KG1 (cell line): ENCODE measurements around the gene E2F3.
"Not testable (repeated sequence)": the region's sequence is repeated elsewhere in the genome, so short reads cannot be mapped to it uniquely, and the experiment has no call there.

Experiments
- DNase-seq: peaks from one replicate; lab custom pipeline; 2025; lab: John Stamatoyannopoulos, UW

The E2F3 gene

DNA sequence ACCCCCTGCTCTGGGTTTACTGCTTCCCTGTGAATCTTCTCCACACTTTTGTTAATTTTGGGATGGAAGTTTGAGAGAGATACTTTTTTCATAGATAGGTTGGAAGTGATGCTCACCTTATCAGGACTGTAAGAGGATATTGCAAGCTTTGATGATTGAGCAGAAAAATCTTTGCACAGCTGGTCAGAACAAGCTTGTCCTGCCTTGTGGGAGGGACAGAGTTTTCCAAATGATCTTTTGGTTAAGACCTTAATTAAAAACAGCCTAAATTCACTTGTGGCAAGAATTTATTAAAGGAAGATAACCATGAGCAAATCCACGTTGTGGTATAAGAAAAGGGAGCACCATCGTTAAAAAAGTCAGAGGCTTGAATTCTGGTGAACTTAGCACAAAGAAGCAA is 32.2 kb downstream of the E2F3 start:
- no peak for DNase-seq

DNA sequence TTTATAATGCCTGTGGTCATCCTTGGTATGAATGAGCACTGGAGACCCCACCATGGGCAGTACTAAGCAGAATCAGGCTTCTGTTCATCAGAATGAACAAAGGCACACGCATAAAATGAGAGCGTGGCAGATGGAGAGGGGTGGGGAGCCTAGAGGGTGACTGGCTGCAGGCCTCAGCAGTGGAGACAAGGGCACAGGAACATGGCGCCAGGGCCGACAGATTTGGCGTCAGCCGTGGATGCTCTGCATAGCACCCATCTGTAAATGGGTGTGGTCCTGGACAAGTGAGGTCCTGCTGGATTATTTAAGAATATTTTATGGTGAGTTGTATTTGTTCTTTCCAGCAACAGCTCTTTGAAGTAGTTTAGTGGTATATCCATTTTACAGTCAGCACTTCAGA is 33.1 kb downstream of the E2F3 start:
- no peak for DNase-seq

DNA sequence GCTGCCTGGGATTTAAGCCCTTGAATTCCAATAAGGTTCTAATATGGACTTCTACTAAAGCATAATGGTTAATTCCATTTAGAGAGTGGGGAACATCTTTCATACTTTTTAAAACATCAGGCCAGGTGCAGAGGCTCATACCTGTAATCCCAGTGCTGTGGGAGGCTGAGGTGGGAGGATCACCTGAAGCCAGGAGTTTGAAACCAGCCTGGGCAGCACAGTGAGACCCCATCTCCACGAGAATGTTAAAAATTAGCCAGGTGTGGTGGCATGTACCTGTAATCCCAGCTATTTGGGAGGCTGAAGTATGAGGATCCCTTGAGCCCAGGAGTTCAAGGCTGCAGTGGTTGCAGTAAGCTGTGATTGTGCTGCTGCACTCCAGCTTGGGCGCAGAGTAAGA is 35.0 kb downstream of the E2F3 start:
- no peak for DNase-seq

DNA sequence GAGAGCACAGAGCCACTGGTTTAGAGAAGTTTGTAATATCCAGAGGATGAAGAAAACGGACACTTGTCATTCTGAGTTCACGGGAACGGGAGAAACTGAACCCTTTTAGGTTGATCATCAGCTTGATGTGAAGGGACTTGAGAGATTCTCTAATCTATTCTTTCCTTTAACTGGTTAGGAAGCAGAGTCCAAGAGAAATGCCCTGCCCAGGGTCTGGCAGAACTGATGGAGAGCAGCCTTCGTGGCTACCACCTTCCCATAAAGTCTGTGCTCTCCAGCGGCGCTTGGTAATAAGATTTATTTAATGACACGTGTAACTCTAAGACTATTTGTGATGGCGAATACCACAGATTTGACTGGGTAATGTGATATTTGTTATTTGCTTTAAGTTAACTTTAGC is 36.0 kb downstream of the E2F3 start:
- no peak for DNase-seq

DNA sequence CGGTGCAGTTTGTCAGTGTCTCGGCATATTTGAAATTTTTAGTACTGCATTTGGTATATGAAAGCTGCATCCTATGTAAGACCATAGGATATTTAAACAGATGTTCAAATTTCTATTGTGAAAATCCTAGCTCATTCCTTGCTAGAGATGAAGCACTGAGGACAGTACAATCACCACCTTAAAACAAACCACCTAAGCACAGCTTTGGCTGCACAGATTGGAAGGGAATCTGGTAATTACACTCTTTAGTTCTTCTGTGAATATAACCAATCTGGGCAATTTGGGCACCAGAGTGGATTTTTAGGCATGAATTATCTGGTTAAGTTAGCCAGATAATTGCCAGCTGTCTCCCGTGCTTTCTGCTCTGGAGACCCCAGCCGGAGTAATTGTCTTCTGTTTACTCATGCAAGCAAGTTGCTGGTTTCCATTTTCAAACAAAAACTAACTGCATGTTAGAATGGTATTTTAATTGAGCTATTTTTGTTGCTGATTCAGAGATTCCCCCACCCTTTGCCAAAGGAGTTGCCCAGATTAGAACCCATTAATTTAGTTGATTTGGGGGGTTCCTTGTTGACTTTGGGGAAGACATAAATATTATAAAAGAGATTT is 36.9 kb downstream of the E2F3 start:
- no peak for DNase-seq

DNA sequence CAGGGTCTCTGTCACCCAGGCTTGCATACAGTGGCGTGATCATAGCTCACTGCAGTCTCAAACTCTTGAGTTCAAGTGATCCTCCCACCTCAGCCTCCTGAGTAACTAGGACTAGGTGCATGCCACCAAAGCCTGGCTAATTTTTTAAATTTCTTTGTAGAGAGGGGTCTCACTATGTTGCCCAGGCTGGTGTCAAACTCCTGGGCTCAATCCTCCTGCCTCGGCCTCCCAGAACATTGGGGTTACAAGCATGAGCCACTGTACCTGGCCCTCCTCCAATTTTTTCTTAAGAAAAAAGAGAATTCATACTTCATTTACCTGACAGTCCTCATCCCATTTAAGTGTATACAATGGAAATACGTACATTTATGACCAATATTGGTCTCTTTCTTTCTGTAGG is 37.9 kb downstream of the E2F3 start:
- no peak for DNase-seq

DNA sequence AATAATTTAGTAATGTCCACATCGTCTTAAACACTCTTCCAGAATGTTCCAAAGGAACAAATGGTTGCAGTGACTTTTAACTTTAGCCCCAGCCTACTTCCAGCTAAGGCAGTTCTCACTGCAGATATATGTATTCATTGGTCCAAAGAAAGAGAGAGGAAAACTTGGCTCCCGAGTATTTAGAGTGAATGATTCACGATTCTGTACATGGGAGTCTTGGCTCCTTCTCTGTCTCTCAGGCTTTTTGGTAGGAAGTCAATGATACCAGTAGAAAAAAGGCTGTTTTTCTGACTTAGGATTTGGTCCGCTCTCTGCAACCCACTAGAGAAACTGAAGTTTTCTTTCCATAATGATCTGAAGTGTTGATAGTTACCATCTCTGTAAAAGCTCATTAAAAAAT is 38.6 kb downstream of the E2F3 start:
- no peak for DNase-seq

DNA sequence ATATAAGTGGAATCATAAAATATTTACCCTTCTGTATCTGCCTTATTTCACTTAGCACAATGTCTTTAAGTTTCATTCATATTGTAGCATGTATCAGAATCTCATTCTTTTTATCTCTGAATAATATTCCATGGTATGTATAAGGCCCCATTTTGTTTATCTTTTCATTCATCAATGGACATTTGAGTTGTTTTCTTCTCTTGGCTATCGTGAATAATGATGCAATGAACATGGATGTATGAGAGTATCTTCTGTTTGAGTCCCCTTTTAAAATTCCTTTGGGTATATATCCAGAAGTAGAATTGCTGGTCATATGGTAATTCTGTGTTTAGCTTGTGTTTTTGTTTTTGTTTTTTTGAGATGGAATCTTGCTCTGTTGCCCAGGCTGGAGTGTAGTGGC is 39.6 kb downstream of the E2F3 start:
- no peak for DNase-seq

DNA sequence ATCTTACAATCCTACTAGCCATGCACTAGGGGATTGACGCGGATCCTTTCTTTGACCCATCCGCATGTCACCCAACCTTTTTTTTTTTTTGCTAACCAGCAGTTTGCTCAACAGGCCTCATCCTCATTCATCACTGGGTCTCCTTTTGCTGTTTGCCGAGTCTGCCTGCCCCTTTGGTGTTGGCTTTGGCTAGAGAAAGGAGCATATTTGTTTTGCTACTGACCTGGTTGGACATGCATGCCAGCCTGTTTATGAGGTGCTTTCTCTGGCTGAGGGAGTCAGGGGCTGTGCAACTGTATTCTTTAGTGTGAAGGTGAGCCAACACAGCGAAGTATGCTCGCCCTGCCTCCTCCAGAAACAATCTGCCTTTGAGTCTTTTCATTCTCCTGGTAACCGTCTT is 40.2 kb downstream of the E2F3 start:
- no peak for DNase-seq

DNA sequence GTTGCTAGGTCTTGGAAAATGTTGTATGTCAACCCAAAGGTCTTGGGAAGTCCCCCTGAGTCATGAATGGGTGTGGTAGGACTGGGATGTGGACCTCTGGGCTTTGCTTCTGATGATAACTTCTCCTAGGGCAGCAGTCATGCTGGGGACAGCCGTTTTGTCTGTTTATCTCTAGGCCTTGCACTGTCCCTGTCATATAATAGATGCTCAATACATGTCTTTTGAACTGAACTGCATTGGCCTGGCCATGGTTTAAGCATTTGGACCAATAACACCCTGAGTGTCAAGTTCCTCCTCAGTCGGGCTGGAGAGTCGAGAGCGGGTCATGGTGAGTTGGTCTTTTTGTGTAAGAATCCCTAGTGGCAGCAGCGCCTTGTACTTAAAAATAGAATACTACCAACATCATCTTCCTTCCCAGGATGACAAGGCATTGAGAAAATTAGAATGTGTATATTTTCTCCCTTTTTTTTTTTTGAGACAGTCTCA is 43.1 kb downstream of the E2F3 start:
- no peak for DNase-seq

DNA sequence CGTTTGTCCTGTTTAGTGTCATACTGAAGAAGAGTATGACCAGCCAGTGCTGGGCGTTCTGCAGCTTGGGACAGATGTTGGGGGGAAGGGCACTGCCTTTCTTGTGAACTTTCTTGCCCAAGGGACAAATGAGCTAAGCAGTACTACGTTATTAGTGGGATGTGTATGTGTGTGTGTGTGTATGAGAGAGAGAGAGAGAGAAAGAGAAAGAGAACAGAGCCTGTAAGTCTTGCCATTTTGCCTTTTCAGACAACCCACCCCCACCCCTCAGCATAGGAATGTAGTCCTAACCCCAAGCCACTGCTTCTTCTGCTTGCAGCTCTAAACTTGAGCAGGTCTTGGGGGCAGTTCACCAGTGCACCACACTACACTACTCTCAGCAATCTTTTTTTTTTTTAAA is 45.5 kb downstream of the E2F3 start:
- DNase-seq = no peak

DNA sequence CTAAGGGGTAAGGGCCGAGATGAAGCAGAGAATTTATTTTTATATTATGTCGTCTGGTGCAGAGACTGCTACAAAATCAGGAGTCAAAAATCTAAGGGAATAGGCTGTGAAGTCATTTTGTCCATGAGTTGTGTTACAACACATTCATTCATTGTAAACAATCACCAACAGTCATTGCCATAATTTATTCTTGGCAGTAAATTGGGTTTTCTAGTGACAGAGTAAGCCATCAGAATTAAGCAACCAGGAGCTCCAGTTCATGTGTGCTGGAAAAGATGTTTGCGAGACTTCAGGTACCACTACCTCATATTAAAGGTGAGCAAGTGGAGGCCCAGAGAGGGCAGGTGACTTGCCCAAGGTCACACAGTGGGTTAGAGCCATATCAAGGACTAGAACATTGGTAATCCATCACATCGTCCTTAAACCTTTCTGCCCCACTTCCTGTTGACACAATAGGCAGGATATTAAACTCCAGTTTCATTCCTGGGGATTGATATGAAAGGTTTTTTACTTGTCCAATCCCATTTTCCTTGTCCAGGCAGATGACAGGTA is 46.0 kb downstream of the E2F3 start:
- no peak for DNase-seq

DNA sequence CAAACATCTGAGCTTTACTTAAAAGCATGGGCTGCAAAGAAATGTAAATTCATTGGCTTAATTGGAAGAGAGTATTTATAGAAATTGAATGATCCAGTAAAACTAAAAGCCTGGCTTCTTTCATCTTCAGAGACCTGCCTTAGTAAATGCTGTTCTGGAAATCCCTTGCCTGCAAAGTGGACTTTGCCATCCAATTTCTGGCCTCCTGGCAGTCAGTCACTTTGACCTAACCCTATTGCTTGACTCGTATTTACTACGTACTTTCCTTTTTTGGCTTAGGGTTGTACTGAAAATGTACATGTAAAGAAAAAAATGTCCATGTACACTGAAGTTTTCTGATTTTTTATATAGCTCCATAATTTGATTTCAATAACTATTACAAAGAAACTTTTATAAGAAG is 47.1 kb downstream of the E2F3 start:
- DNase-seq = no peak

DNA sequence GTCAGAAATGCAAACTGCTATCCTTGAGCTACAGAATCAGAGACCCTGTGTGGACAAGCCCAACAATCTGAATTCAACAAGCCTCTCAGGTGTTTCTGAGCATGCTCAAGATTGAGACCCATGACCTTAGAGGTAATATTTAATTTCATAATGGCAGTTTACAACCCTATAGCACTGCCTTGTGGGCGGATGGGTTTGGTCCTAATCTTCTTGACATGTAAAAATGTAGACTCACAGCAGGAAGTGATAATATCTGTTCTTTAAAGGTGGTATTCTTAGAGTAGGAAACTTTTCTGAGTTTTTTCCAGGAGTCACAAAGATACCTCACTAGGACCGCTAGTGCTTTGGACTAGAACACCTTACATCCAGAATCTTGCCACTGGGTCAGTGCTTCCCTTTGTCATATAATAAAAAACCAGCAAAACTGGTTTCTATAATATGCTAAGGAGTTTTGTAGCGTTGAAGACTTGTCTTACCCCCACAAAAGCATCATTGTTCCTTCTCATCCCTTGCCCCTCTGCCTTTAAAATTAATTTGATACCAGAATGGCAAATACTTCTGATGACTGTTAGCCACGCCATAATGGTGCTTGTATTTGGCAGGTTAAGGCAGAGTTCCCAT is 52.6 kb downstream of the E2F3 start:
- DNase-seq = no peak

DNA sequence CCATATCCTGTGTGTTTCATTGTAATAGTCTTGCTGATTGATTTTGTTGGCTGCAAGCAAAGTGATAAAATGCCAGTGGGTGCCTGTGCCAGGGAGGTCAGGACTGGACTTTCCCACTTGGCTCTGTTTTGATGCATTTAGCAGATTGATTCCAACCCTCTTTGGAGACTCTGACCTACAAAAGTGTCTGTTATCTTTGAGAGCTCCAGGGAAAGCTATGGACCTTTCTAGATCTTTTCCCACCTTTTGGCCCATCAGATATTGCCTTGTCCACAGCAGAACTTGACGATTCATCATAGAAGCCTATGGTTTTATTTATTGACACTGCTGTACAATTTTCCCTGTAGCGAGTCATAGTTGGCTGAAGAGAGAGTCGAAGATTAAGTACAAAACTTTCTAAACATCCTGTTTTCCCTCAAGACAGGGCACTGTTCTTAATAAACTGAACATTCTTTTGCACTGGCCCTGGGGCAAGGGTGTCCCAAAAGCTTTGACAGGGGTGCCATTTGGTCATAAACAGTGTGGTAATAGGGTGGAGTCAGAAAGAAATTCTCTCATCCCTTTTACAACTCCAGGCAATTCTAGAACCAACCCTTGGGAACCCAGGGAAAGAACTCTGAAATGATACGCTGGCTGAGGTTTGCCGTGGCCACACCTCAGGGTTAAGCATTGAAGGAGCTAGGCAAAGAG is 53.7 kb downstream of the E2F3 start:
- no peak for DNase-seq

DNA sequence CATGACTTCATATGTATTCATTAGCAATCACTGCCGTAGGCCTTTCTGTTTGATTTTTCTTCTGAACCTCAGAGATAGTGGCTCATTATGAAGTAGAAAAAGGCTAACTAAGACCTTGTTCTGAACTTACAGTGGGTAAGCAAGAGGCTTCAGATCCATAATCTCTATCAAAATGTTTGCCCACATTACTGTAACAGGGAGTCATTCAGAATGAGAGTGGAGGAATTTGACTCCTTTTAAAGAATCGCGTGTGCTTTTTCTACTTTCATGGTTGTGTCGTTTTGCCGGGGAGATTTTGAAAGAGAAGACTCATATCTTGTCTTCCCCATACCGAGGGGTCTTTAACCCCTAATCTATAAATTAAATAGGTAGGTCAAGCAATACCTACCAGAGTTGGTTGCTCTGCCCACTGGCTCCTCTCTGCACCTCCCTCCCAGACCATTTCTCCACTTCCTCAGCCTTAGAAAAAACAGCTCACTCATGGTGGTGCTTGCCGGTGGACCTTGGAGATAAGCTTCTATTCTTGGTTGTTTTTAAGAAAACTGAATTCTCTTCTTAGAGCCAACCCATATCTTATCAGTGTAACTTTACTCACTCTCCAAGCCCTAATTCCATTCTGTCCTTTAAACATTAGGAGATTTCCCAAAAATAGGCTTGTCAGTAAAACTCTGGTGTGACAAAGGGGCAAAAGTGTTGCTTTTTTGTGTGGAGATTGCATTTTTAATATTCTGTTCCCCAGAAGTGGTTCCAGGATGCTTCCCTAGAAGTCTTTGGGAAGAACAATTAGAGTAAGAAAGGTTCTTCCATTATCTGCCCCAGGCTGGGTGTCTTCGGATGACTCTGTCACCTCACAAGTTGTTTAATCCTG is 56.6 kb downstream of the E2F3 start:
- no peak for DNase-seq

DNA sequence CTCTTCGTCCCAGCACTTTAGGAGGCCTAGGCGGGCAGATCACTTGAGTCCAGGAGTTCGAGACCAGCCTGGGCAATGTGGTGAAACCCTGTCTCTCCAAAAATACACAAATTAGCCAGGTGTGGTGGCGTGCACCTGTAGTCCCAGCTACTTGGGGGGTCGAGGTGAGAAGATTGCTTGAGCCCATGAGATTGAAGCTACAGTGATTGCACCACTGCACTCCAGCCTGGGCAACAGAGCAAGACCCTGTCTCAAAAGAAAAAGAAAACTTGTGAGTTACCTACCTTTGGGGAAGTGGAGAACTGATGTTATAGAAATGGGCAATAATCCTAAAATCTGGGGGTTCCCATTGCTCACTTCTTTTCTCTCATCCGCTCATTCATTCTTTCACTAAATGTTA is 58.0 kb downstream of the E2F3 start:
- DNase-seq = no peak

DNA sequence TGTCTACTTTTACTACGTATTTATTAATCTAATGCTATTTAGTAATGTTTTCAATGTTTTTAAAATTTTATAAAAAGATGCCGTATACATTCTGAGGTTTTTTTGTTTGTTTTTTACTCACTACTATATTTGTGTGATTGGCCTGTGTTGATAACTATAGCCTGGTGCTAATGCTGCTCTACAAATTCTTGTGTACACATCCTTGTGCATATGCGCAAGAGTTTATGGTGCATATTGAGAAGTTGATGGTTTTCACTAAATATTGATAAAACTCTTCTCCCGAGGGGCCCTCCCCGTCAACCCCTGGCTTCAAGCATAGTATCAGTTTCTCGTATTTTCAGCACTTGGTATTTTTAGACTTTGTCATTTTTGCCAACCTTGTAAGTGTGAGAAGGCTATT is 59.9 kb downstream of the E2F3 start:
- no peak for DNase-seq

DNA sequence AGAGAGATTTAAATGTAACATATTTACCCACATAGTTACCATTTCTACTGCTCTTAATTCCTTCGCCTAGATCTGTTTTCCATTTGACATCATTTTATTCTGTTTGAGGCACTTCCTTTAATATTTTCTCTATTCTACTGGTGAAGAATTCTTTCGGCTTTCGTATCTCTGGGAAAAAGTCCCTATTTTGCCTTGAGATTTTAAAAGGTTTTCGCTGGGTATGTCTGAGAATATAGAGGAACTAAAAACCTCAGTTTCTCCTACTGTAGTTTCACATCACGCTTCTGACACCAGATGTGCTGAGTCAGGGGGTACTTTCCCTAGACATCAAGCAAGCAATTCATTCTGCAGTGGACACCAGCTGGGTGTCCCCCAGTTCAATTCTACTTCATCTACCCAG is 61.7 kb downstream of the E2F3 start:
- no peak for DNase-seq

DNA sequence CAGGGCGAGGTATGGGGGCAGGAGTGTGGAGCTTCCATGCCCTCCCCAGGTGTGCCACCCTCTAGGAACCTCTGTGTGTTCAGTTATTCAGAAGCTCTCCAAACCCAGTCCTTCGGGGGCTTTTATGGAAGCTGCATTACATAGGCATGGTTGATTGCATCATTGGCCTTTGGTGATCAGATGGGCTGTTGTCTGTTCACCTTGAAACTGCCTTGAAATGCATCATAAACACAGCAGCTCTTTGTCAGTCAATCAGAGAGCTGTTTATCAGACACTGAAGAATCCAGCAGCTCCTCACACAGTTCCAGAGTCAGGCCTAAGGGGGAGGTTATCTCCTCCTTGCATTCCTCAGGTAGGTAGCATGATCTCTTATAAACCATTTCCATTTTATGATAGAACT is 62.4 kb downstream of the E2F3 start:
- DNase-seq = no peak

DNA sequence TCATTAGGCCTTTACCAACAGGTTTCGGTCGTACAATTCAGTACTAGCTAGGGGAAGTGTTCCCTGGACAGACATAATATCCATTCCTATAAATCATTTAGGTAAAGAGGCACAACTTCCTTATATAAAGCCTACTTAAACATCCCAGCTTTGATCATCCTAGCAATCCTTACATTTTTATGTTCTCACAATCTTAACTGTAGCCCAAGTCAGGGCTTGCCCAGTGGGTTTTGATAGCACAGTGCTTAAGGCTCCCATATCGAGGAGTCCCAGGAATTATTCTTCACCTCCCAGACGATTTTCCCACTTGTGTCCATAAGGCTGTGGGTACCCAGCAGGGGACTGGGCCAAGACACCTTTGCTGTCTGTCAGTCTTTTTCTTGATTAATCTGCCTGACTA is 63.2 kb downstream of the E2F3 start:
- DNase-seq = no peak

DNA sequence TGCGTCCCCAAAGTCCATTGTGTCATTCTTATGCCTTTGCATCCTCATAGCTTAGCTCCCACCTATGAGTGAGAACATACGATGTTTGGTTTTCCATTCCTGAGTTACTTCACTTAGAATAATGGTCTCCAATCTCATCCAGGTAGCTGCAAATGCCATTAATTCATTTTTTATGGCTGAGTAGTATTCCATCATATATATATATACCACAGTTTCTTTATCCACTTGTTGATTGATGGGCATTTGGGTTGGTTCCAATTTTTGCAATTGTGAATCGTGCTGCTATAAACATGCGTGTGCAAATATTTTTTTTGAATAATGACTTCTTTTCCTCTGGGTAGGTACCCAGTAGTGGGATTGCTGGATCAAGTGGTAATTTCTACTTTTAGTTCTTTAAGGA is 63.9 kb downstream of the E2F3 start:
- DNase-seq = not testable (repeated sequence)
